Fibroblast of skin of right biceps (primary cell): ENCODE results near the gene NRDC.

Source experiments
- DNase-seq: peaks from one replicate; pipeline ENCODE4 v3.0.0-alpha.2; 2013

The NRDC gene

DNA sequence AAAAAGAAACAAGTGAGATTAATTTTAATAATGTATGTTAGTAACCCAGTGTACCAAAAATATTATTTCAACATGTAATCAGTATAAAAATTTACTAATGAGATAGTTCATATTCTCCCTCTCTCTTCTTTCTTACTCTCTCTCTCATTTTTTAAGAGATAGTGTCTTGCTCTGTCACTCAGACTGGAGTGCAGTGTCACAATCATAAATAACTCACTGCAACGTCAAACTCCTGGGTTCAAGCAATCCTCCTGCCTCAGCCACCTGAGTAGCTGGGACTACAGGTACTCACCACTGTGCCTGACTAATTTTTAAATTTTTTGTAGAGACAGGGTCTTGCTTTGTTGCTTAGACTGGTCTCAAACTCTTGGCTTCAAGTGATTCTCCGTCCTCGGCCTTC is 123.9 kb downstream of the NRDC start:
- DNase-seq = no peak

DNA sequence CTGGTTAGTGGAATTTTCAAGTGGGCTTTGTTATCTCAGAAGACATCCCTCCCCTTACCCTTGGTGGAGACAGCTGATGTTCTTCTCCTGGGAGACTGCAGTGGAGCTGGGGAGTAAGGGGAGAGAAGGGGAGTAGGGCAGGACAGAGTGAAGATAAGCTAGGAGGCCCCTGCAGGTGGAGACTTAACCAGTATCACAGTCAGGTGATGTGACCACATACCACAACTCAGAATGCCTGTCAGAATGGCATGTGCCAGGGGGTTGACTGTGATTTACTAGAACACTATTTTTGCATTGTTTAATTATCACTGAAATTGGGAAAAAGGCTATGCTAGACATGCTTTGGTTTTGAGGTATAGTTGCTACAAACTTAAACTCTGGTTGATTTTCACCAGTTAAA is 124.6 kb downstream of the NRDC start:
- DNase-seq = no peak

DNA sequence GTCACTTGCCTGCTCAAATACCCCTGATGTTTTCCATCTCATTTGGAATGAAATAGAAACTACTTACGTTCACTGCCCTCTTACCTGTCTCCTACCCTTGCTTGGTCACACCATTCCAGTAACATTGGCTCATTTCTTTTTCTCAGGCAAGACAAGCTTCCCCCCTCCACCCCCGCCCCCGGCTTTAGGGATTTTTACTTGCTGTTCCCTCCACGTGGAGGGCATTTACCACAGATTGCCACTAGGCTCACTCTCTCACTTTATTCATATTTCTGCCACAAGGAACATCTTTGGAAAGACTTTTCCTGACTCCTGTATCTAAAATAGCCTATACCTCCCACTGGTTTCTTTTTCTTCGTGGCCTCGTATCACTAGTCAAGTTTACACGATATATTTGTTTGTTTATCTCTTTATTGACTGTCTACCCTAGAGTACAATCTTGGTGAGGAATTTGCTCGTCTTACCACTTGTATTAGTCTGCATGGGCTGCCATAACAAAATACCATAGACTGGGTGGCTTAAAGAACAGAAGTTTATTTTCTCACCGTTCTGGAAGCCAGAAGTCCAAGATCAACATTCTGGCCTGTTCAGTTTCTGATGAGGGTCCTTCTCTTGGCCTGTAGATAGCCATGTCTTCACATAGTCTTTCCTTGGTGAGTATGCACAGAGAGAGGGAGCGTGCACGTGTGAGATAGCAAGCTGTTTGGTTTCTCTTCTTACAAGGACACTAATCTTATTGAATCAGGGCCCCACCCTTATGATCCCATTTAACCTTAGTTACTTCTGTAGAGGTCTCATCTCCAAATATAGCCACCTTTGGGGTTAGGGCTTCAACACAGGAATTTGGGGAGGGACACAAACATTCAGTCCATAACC is 126.2 kb downstream of the NRDC start:
- no peak for DNase-seq

DNA sequence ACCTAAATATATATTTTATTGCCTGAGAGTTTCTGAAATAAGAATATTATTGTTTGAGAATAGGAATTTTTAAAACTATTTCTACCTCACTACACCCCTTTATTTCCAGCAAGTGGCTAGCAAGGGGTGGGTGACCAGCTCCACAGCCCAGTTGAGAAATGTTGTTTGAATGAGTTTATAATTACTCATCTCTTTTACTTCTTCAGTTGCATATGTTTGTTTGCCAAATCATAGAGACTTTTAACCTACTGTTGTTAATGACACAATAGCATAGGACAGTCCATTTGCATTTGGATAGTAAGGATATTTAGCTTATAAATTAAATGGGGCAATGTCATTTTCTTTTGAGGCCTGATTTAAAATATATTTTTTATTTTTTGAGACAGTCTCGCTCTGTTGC is 127.8 kb downstream of the NRDC start:
- DNase-seq = no peak

DNA sequence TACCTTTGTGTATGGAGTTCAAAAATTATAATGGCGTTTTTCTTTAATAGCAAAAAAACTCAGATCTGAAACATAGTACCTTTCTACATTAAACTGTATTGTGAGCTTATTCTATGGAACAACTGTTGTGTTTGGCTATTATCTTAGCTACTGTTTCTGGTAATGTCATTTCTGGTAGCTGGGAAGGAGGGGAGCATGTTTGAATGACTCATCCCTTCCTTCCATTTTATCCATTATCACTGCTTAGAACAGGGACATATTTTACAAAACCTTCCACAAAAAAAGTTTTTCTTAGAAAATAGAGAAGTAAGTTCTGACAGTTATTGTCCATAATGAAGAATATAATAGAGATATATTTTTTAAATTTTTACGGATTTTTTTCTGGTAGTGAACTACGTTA is 128.3 kb downstream of the NRDC start:
- peak; percentile 31 for DNase-seq

DNA sequence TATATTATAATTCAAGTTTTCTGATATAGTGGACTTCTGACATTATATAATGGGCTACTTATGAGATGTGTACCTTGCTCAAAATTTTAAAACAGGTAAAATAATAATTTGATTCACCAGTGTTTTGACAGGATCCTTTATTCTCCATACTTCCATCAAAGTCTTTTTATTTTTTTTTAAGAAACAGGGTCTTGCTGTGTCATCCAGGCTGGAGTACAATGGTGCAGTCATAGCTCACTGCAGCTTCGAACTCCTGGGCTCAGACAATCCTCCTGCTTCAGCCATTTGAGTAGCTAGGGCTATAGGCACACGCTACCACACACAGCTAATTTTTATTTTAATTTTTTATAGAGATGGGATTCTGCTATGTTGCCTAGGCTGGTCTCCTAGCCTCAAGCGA is 129.4 kb downstream of the NRDC start:
- DNase-seq = no peak

DNA sequence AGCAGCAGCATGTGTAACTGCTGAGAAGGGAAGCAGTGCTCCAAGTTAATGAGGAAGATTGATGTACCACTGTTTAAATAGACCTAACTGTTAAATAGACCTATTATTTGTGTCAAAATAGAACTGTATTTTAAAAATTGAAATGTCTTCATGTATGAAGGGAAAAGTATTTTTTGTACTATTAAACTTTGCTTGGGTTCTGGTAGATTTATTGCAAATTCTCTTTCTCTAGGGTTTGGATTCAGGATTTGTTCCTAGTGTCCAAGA is 133.3 kb downstream of the NRDC start:
- DNase-seq = no peak

DNA sequence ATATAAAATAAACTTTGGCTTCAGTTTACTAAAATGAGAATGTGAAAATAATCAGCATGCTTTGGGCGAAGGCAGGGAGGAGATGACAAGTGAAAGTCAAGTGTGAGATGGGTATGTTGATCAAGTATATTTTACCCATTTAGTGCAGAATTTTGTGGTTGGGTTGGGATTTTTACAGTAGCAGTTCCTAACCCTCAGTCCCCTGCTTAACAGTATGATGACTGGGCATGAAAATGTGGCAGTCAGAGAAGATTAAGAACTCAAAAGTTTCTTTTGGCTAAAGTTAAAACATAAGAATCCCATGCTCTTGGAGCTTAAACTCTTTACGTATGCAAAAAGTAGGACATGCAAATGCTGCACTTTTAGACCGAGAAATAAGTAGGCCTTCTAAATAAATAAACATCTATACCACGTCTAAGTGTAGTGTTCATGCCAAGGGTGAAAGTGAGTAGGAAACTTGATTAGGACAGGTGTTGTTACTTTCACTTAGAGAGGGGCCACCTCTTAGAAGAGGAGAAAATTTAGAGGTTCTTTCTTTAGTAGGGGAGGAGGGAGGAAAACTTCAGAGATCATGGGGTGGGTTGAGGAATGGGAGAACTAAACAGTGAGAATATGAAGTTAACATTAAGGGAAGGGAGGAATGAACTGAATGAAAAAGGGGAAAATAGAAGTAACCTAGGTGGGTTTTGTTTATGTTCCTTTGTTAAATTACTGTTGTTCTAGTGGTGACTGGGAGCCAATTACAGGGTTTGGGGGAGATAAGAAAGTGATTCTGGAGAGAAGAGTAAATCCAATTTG is 133.8 kb downstream of the NRDC start:
- DNase-seq = no peak

DNA sequence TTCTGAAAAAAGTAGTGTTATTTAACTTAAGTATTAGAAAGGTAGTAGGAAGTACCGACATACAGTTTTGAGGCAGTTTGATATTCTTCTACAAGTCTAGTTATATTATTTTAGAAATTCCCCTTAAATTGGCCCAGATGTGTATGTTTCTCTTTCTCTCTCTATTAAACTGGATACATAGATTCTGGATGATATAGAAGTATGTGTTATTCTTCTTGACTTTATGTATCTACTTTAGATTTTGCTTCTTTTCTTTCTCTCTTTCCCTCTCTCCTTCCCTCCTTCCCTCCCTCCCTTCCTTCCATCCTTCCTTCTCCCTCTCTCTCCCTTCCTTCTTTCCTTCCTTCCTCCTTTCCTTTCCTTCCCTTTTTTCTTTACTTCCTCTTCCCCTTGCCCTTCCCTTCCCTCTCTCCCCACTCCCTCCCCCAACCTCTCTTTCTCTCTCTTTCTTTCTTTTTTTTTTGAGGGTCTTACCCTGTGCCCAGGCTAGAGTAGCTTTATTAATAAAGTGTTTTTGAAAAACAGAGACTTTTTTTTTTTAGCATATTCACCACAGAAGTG is 137.3 kb downstream of the NRDC start:
- no peak for DNase-seq

DNA sequence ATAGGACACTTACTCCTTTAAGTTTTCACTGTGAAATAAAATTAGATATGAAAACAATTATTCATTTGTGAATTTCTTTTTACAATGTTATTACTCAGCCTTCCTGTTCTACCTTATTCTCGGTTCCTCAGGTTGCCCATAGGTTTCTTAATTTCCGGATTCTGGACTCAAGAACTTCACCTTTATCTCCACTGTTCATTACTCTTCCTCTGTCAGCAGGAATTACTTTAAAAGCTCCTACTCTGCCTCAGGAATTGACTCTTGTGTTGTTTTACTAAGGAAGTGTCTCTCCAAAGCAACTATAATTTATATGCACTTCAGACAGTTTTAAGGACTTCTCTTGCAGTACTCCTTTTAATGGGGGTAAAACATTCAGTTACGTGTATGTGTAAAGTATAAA is 137.9 kb downstream of the NRDC start:
- DNase-seq = no peak
